Skeletal muscle tissue (tissue), 4 donors: Measurements from ENCODE around the gene LAIR1. TPM values are rescaled to one million over a fixed set of nuclear protein-coding genes. Genes with fewer than 3 reads are reported as not detected.
"Not testable (repeated sequence)": the region's sequence is repeated elsewhere in the genome, so short reads cannot be mapped to it uniquely, and the experiment has no call there.

Source experiments
- H3K27ac ChIP-seq: one replicate; pipeline ENCODE4 v1.7.0; 2013; ENCODE audit warnings: mild to moderate bottlenecking, low read depth, low read length, inconsistent platforms
- H3K27me3 ChIP-seq, 3 donors: one replicate each; pipeline ENCODE4 v1.7.0; 2013; ENCODE audit warnings: low read length in 3 of 3; ENCODE audit not compliant: control insufficient read depth in 3 of 3, insufficient read depth in 3 of 3
- H3K36me3 ChIP-seq, 3 donors: one replicate each; pipeline ENCODE4 v1.7.0; 2013; ENCODE audit warnings: low read length in 3 of 3; ENCODE audit not compliant: control insufficient read depth in 3 of 3, insufficient read depth in 3 of 3
- H3K4me1 ChIP-seq, 3 donors: one replicate each; pipeline ENCODE4 v1.7.0; 2013; ENCODE audit warnings: low read length in 3 of 3, mild to moderate bottlenecking in 3 of 3; ENCODE audit not compliant: control insufficient read depth in 3 of 3, insufficient read depth in 3 of 3
- H3K4me3 ChIP-seq, 3 donors: one replicate each; pipeline ENCODE4 v1.7.0; 2013; ENCODE audit warnings: low read length in 3 of 3
- H3K9ac ChIP-seq, 3 donors: one replicate each; pipeline ENCODE4 v1.7.0; 2013; ENCODE audit warnings: low read length in 3 of 3, mild to moderate bottlenecking in 3 of 3, moderate library complexity in 2 of 3, low read depth in 1 of 3
- H3K9me3 ChIP-seq, 3 donors: one replicate each; pipeline ENCODE4 v1.7.0; 2013; ENCODE audit warnings: low read length in 3 of 3; ENCODE audit not compliant: control insufficient read depth in 3 of 3
- total RNA-seq: library from RNA; depleted of rRNA; stranded (reverse); fragments of >200 nt; gene quantifications from one replicate; pipeline ENCODE4 v1.2.3, GENCODE V29; 2014
- donor health status: Osteomylitis.

The LAIR1 gene
- total RNA-seq, 1 donor from 2014 or later: 8.4 TPM

GRCh38 chr19:54322295-54322694, 42.4 kb downstream of the LAIR1 start:
- not testable (repeated sequence) for H3K9ac ChIP-seq, H3K27me3 ChIP-seq, H3K4me1 ChIP-seq, H3K9me3 ChIP-seq, H3K4me3 ChIP-seq, H3K27ac ChIP-seq, H3K36me3 ChIP-seq

DNA sequence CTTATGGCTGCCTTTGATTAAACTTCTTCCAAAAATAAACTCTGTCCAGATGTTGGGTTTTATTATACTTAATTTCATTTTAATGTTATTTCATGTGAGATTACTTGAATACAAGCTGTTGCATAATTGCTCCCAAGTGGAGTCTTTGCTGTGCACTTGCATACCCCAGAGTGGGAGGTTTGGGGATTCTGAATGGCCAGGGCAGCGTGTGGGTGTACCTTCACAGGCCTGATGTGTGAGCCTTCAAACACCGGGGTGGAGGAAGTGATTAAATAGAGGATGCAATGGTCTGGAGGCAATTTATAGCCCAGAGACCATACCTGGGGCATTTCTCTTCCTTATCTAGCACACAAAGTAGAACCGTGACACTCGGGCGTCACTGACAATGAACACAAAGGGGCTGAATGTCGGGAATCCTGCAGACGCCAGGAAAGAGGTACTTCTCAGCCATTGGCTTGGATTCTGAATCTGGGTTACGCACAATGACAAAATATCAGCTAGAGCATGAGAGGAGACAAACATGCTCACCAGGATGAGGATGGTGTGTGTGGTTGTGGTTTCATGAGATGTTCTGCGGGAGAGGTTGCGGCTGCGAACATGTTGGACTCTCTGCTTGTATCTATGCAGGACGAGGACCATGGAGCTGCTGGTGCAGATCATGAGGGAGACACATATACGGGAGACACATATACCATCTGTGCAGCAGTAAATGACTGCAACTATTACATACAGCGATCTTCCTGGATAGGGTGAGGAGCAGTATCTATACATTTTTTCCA, 44.6 kb downstream of the LAIR1 start:
- no peak overlapping the region for H3K27ac ChIP-seq
- H3K9me3 ChIP-seq: no peaks in the 10 kb centered on the region
- no peak overlapping the region for H3K4me3 ChIP-seq
- H3K9ac ChIP-seq: no peak overlapping the region
- no peaks in the 10 kb centered on the region for H3K27me3 ChIP-seq
- no peaks in the 10 kb centered on the region for H3K36me3 ChIP-seq
- H3K4me1 ChIP-seq: no peaks in the 10 kb centered on the region

DNA sequence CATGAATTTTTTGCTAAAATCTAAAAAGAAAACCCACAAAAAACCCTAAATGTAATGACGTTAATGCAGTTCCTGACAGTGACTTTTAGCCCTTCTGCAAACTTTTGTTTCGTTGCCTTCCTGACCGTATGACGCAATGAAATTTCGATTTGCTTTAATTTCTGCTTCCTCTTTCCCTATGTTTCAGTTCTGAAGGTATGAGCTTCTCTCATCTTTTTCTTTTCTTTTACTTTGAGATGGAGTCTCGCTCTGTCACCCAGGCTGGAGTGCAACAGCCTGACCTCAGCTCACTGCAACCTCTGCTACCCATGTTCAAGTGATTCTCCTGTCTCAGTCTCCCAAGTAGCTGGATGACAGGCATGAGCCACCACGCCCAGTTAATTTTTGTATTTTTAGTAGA, 45.7 kb downstream of the LAIR1 start:
- H3K4me1 ChIP-seq: no peaks in the 10 kb centered on the region
- H3K36me3 ChIP-seq: no peaks in the 10 kb centered on the region
- no peak overlapping the region for H3K4me3 ChIP-seq
- H3K9ac ChIP-seq: no peak overlapping the region
- H3K9me3 ChIP-seq: no peaks in the 10 kb centered on the region
- H3K27ac ChIP-seq: no peak overlapping the region
- H3K27me3 ChIP-seq: no peaks in the 10 kb centered on the region

DNA sequence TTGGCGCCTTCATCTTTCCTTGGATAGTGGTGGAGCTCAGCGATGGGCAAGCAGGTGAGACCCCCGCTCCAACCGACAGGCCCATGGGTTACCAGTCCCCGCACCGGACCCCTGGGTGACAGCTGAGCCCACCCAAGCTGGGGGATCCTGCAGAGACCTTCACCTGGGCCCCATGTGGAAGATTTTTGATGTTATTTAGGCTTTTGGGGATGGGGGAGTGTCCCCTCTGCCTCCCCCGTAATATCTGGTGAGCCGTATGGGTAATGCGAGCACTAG, 46.8 kb downstream of the LAIR1 start:
- Histone ChIP-seq H3K4me3 (no peak overlapping the region), H3K27ac (no peak overlapping the region), H3K36me3 (no peaks in the 10 kb centered on the region), H3K4me1 (no peaks in the 10 kb centered on the region), H3K9ac (no peak overlapping the region), H3K27me3 (peaks cover 0 to 3% (median 0%) of the 10 kb centered on the region in 3 donors), H3K9me3 (no peaks in the 10 kb centered on the region)

- H3K27ac ChIP-seq: no peak overlapping the region
- H3K9ac ChIP-seq: no peak overlapping the region
- no peaks in the 10 kb centered on the region for H3K4me1 ChIP-seq
- no peaks in the 10 kb centered on the region for H3K9me3 ChIP-seq
- H3K27me3 ChIP-seq: peaks cover 0 to 3% (median 0%) of the 10 kb centered on the region in 3 donors
- no peak overlapping the region for H3K4me3 ChIP-seq
- no peaks in the 10 kb centered on the region for H3K36me3 ChIP-seq
These were observed 47.4 kb downstream of the LAIR1 start for GRCh38 chr19:54317108-54317964.

GRCh38 chr19:54316746-54317107, 48.0 kb downstream of the LAIR1 start:
- H3K4me1 ChIP-seq: no peaks in the 10 kb centered on the region
- H3K9ac ChIP-seq: no peak overlapping the region
- peaks cover 0 to 3% (median 0%) of the 10 kb centered on the region in 3 donors for H3K27me3 ChIP-seq
- H3K9me3 ChIP-seq: no peaks in the 10 kb centered on the region
- no peaks in the 10 kb centered on the region for H3K36me3 ChIP-seq
- H3K27ac ChIP-seq: no peak overlapping the region
- H3K4me3 ChIP-seq: no peak overlapping the region

DNA sequence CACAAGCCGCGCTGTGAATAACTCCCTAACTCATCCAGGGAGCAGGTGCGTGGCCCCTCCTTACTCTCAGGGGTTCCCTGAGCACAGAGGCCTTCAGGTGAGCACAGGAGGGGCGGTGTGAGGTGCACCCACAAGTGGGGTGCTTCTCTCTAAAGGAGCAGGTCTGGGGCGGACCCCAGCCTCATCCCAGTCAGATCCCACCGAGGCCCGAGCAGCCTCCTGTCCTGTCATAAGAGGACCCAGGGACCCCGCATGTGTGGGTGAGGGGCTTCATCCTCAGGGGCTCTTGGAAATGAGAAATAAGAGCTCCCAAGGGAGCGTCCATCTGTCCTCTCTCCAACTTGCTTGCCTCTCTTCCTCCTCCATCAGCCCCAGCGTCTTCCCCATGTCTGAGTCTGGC, 48.8 kb downstream of the LAIR1 start:
- no peak overlapping the region for H3K27ac ChIP-seq
- H3K4me3 ChIP-seq: no peak overlapping the region
- H3K36me3 ChIP-seq: no peaks in the 10 kb centered on the region
- H3K9me3 ChIP-seq: no peaks in the 10 kb centered on the region
- H3K9ac ChIP-seq: no peak overlapping the region
- H3K4me1 ChIP-seq: no peaks in the 10 kb centered on the region
- peaks cover 0 to 3% (median 0%) of the 10 kb centered on the region in 3 donors for H3K27me3 ChIP-seq

GRCh38 chr19:54312436-54313377, 52.0 kb downstream of the LAIR1 start, which contains the start of gene LILRA5:
TSS of gene LILRA5 (minus strand) at chr19:54313166. CDS start at chr19:54313019, 147 bp downstream.
- H3K27me3 ChIP-seq: peaks cover 0 to 3% (median 0%) of the 10 kb centered on the region in 3 donors
- H3K9ac ChIP-seq: no peak within 1 kb of the TSS
- no peaks in the 10 kb centered on the region for H3K9me3 ChIP-seq
- no peak within 1 kb of the TSS for H3K4me3 ChIP-seq
- no peaks in the 10 kb centered on the region for H3K4me1 ChIP-seq
- no peaks in the 10 kb centered on the region for H3K36me3 ChIP-seq
- no peak within 1 kb of the TSS for H3K27ac ChIP-seq

DNA sequence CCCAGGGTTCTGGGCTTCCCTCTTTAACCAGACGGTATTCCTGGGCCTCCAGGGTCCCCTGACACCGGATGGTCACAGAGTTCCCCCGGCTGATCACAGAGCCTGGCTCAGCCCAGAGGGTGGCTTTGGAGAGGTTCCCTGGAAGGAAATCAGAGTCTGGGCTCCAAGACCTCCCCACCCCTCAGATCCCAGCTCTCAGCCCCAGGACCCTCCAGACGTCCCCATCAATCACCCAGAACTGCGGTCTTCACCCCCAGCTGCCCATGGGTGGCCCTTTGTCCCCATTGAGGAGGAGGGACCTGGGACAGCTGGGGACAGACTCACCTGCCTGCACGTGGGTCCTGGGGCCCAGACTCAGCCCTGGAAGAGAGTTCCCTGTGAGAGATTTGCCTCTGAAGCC, 52.7 kb downstream of the LAIR1 start:
- H3K9me3 ChIP-seq: no peaks in the 10 kb centered on the region
- no peaks in the 10 kb centered on the region for H3K36me3 ChIP-seq
- H3K4me3 ChIP-seq: no peak overlapping the region
- H3K4me1 ChIP-seq: no peaks in the 10 kb centered on the region
- H3K27ac ChIP-seq: no peak overlapping the region
- H3K9ac ChIP-seq: no peak overlapping the region
- H3K27me3 ChIP-seq: peaks cover 0 to 3% (median 0%) of the 10 kb centered on the region in 3 donors
